OCI-LY3 (cell line): ENCODE data around the gene CDKN2B.

Source experiments
- H2AFZ ChIP-seq: fragments of 200-600, 300-600 bp; shearing (Covaris generic); 2 replicates; pipeline ENCODE4 v1.6.0; 2014; ENCODE audit warnings: antibody characterized with exemption, low read depth, low read length
- H3K27ac ChIP-seq: fragments of 200-600, 300-600 bp; sonication (generic); 2 replicates; pipeline ENCODE4 v1.5.1; 2014; ENCODE audit warnings: mild to moderate bottlenecking, low read length, moderate library complexity, mixed read lengths
- H3K27me3 ChIP-seq: fragments of 200-600, 300-600 bp; sonication (generic); 2 replicates; pipeline ENCODE4 v1.6.1; 2014; ENCODE audit warnings: low read depth, low read length, mixed read lengths
- H3K36me3 ChIP-seq: fragments of 200-600, 300-600 bp; sonication (generic); replicated peaks from 2 replicates; pipeline ENCODE3; 2014; ENCODE audit warnings: low read depth, low read length, mixed read lengths
- H3K4me1 ChIP-seq: fragments of 300-600, 200-600 bp; sonication (generic); 2 replicates; pipeline ENCODE4 v1.6.1; 2014; ENCODE audit warnings: low read length, mixed read lengths
- H3K4me2 ChIP-seq: fragments of 200-600, 300-600 bp; sonication (generic); 2 replicates; pipeline ENCODE4 v1.6.1; 2014; ENCODE audit warnings: low read length, mixed read lengths
- H3K4me3 ChIP-seq: fragments of 300-600, 200-600 bp; sonication (generic); 2 replicates; pipeline ENCODE4 v1.5.1; 2014; ENCODE audit warnings: antibody characterized with exemption, mild to moderate bottlenecking, low read length, moderate library complexity
- H3K79me2 ChIP-seq: fragments of 300-600, 200-600 bp; shearing (Covaris generic); 2 replicates; pipeline ENCODE4 v1.6.1; 2014; ENCODE audit warnings: mild to moderate bottlenecking, low read length, mixed read lengths
- H3K9ac ChIP-seq: fragments of 300-600, 200-600 bp; shearing (Covaris generic); 2 replicates; pipeline ENCODE4 v1.6.0; 2014; ENCODE audit warnings: mild to moderate bottlenecking, low read length, moderate library complexity
- H3K9me3 ChIP-seq: fragments of 200-600, 300-600 bp; shearing (Covaris generic); 2 replicates; pipeline ENCODE4 v1.6.1; 2014; ENCODE audit warnings: low read length, mixed read lengths; ENCODE audit not compliant: insufficient read depth
- H4K20me1 ChIP-seq: fragments of 200-600, 300-600 bp; sonication (generic); 2 replicates; pipeline ENCODE4 v1.6.1; 2016; ENCODE audit warnings: low read length, mixed read lengths; ENCODE audit not compliant: insufficient read depth
- CTCF ChIP-seq: fragments of 200-600, 300-600 bp; sonication (generic); IDR thresholded peaks from 2 replicates; pipeline ENCODE4 v1.5.1; 2014; ENCODE audit warnings: antibody characterized with exemption, low read length, low read depth
- EZH2phosphoT487 ChIP-seq: fragments of 200-600 bp; shearing (Covaris generic); IDR thresholded peaks from 2 replicates; pipeline ENCODE4 v1.6.1; 2018; ENCODE audit warnings: antibody characterized with exemption, mixed run types, low read depth

The CDKN2B gene

GRCh38 chr9:21982391-21982790 lies 26.7 kb downstream of the CDKN2B start:
- Histone ChIP-seq H3K36me3 (no peaks in the 10 kb centered on the region), H2AFZ (no peak overlapping the region), H3K27me3 (no peaks in the 10 kb centered on the region), H3K9ac (no peak overlapping the region), H3K27ac (no peak overlapping the region), H4K20me1 (no peaks in the 10 kb centered on the region), H3K4me2 (no peak overlapping the region), H3K4me1 (no peaks in the 10 kb centered on the region), H3K79me2 (no peaks in the 10 kb centered on the region), H3K9me3 (no peaks in the 10 kb centered on the region), H3K4me3 (no peak overlapping the region)
- TF ChIP-seq CTCF (no peak), EZH2phosphoT487 (no peak)

- Histone ChIP-seq H3K79me2 (no peaks in the 10 kb centered on the region), H3K4me1 (no peaks in the 10 kb centered on the region), H3K27ac (no peak overlapping the region), H3K27me3 (no peaks in the 10 kb centered on the region), H3K9me3 (no peaks in the 10 kb centered on the region), H2AFZ (no peak overlapping the region), H4K20me1 (no peaks in the 10 kb centered on the region), H3K4me3 (no peak overlapping the region), H3K9ac (no peak overlapping the region), H3K4me2 (no peak overlapping the region), H3K36me3 (no peaks in the 10 kb centered on the region)
- TF ChIP-seq CTCF, result no peak
- TF ChIP-seq EZH2phosphoT487, result no peak
Measured at GRCh38 chr9:21976334-21976875, 32.7 kb downstream of the CDKN2B start.

- no peak overlapping the region for H3K27ac ChIP-seq
- no peak overlapping the region for H2AFZ ChIP-seq
- H3K9me3 ChIP-seq, result no peaks in the 10 kb centered on the region
- no peak overlapping the region for H3K4me2 ChIP-seq
- no peaks in the 10 kb centered on the region for H3K36me3 ChIP-seq
- no peaks in the 10 kb centered on the region for H4K20me1 ChIP-seq
- no peak for TF ChIP-seq EZH2phosphoT487
- no peak for TF ChIP-seq CTCF
- no peak overlapping the region for H3K4me3 ChIP-seq
- H3K9ac ChIP-seq, result no peak overlapping the region
- H3K79me2 ChIP-seq, result no peaks in the 10 kb centered on the region
- H3K4me1 ChIP-seq, result no peaks in the 10 kb centered on the region
- H3K27me3 ChIP-seq, result no peaks in the 10 kb centered on the region
Measured at GRCh38 chr9:21974722-21975409, 34.2 kb downstream of the CDKN2B start.

- H3K4me1 ChIP-seq, result no peaks in the 10 kb centered on the region
- no peaks in the 10 kb centered on the region for H3K79me2 ChIP-seq
- H4K20me1 ChIP-seq, result no peaks in the 10 kb centered on the region
- no peak overlapping the region for H3K27ac ChIP-seq
- H3K4me3 ChIP-seq, result no peak overlapping the region
- no peaks in the 10 kb centered on the region for H3K9me3 ChIP-seq
- H3K4me2 ChIP-seq, result no peak overlapping the region
- H2AFZ ChIP-seq, result no peak overlapping the region
- no peaks in the 10 kb centered on the region for H3K27me3 ChIP-seq
- TF ChIP-seq CTCF (no peak), EZH2phosphoT487 (no peak)
- no peak overlapping the region for H3K9ac ChIP-seq
- no peaks in the 10 kb centered on the region for H3K36me3 ChIP-seq
Measured at GRCh38 chr9:21974343-21974721, 34.8 kb downstream of the CDKN2B start.
